CD14-positive monocyte (primary cell): Measurements from ENCODE around the gene VAV2. TPM values are rescaled to one million over a fixed set of nuclear protein-coding genes. Genes with fewer than 3 reads are reported as not detected.
"Not testable (repeated sequence)": the region's sequence is repeated elsewhere in the genome, so short reads cannot be mapped to it uniquely, and the experiment has no call there.

Experiments used
- DNase-seq, 3 donors: peaks; one replicate each; pipeline ENCODE4 v3.0.0-alpha.2; 2011 to 2022
- H2AFZ ChIP-seq: 2 replicates; pipeline ENCODE4 v1.6.0; 2012; ENCODE audit warnings: mild to moderate bottlenecking, low read depth, low read length, inconsistent platforms; ENCODE audit not compliant: insufficient read depth, poor library complexity, severe bottlenecking
- H3K27ac ChIP-seq, 2 donors: 1 replicate in 1 of 2; 2 replicates in 1 of 2; pipeline ENCODE4 v1.5.1; 2012 to 2013; ENCODE audit warnings: low read length in 2 of 2, control low read depth in 1 of 2, inconsistent platforms in 1 of 2, low read depth in 1 of 2, mild to moderate bottlenecking in 1 of 2
- H3K27me3 ChIP-seq, 2 donors: one replicate each; pipeline versions ENCODE4 v1.6.0 to v1.6.1; 2011 to 2013; ENCODE audit warnings: low read length in 2 of 2; ENCODE audit not compliant: control insufficient read depth in 2 of 2, insufficient read depth in 2 of 2
- H3K36me3 ChIP-seq, 2 donors: replicated peaks in 1 of 2; 1 replicate in 1 of 2; 2 replicates in 1 of 2; pipeline versions ENCODE4 v1.5.1 to v1.6.1; 2012 to 2013; ENCODE audit warnings: low read length in 2 of 2, control low read depth in 1 of 2, inconsistent platforms in 1 of 2, mild to moderate bottlenecking in 1 of 2; ENCODE audit not compliant: insufficient read depth in 2 of 2, control insufficient read depth in 1 of 2
- H3K4me1 ChIP-seq, 2 donors: 1 replicate in 1 of 2; 2 replicates in 1 of 2; pipeline versions ENCODE4 v1.5.1 to v1.6.1; 2012 to 2013; ENCODE audit warnings: low read length in 2 of 2, control low read depth in 1 of 2, inconsistent platforms in 1 of 2, mild to moderate bottlenecking in 1 of 2, moderate library complexity in 1 of 2; ENCODE audit not compliant: insufficient read depth in 2 of 2, control insufficient read depth in 1 of 2
- H3K4me2 ChIP-seq: replicated peaks from 2 replicates; pipeline ENCODE3; 2012; ENCODE audit warnings: low read length, moderate library complexity, mild to moderate bottlenecking; ENCODE audit not compliant: poor library complexity, severe bottlenecking; ENCODE audit errors: extremely low read depth
- H3K4me3 ChIP-seq, 3 experiments: fragments of 200-600 bp in 1 of 3; sonication (generic) in 1 of 3; replicated peaks in 1 of 3; 1 replicate in 2 of 3; 2 replicates in 1 of 3; pipeline ENCODE4 v1.5.1; 2011 to 2013; ENCODE audit warnings: low read length in 3 of 3, mild to moderate bottlenecking in 3 of 3, control low read depth in 2 of 3, low read depth in 2 of 3, inconsistent platforms in 1 of 3, moderate library complexity in 1 of 3
- H3K79me2 ChIP-seq: 2 replicates; pipeline ENCODE4 v1.6.0; 2012; ENCODE audit warnings: mild to moderate bottlenecking, control low read depth, inconsistent platforms, low read length, moderate library complexity; ENCODE audit not compliant: insufficient read depth
- H3K9ac ChIP-seq: 2 replicates; pipeline ENCODE4 v1.6.0; 2017; ENCODE audit warnings: low read length, mild to moderate bottlenecking; ENCODE audit not compliant: insufficient read depth, poor library complexity, severe bottlenecking
- H3K9me3 ChIP-seq, 2 donors: replicated peaks in 1 of 2; 1 replicate in 1 of 2; 2 replicates in 1 of 2; pipeline versions ENCODE4 v1.5.1 to v1.6.1; 2012 to 2013; ENCODE audit warnings: low read length in 2 of 2, control low read depth in 1 of 2; ENCODE audit not compliant: control insufficient read depth in 1 of 2, insufficient read depth in 1 of 2
- H4K20me1 ChIP-seq: 2 replicates; pipeline ENCODE4 v1.6.0; 2012; ENCODE audit warnings: mild to moderate bottlenecking, low read length, control low read depth, moderate library complexity; ENCODE audit not compliant: insufficient read depth
- H3K27ac Mint-ChIP-seq, 7 donors: one replicate each; pipeline ENCODE4 v1.8.0; 2020; ENCODE audit warnings: mild to moderate bottlenecking in 7 of 7, mixed read lengths in 7 of 7, moderate library complexity in 6 of 7, inconsistent platforms in 2 of 7
- H3K27me3 Mint-ChIP-seq, 3 donors: one replicate each; pipeline ENCODE4 v1.8.0; 2021 to 2022; ENCODE audit warnings: low read depth in 3 of 3, mild to moderate bottlenecking in 3 of 3, mixed read lengths in 3 of 3, moderate library complexity in 3 of 3, inconsistent platforms in 1 of 3
- H3K36me3 Mint-ChIP-seq, 2 donors: one replicate each; pipeline ENCODE4 v1.8.0; 2020; ENCODE audit warnings: mixed read lengths in 2 of 2, inconsistent platforms in 1 of 2, mild to moderate bottlenecking in 1 of 2
- H3K4me1 Mint-ChIP-seq: one replicate; pipeline ENCODE4 v1.8.0; 2020; ENCODE audit warnings: mild to moderate bottlenecking, mixed read lengths
- H3K4me3 Mint-ChIP-seq, 2 donors: one replicate each; pipeline ENCODE4 v1.8.0; 2020; ENCODE audit warnings: mild to moderate bottlenecking in 2 of 2, mixed read lengths in 2 of 2, moderate library complexity in 1 of 2
- H3K9me3 Mint-ChIP-seq, 7 donors: one replicate each; pipeline ENCODE4 v1.8.0; 2020 to 2022; ENCODE audit warnings: mixed read lengths in 7 of 7, mild to moderate bottlenecking in 6 of 7, moderate library complexity in 6 of 7, inconsistent platforms in 2 of 7
- CTCF ChIP-seq: fragments of 200-600 bp; IDR thresholded peaks from one replicate; pipeline ENCODE4 v1.8.0; 2022; ENCODE audit warnings: antibody characterized with exemption, mild to moderate bottlenecking
- WGBS: methylation state at CpG from one replicate; pipeline ENCODE4 v1.1.5; 2013; ENCODE audit warnings: missing lambda C conversion rate; ENCODE audit not compliant: insufficient coverage; 5-methylcytosine and 5-hydroxymethylcytosine counted together
- intact Hi-C, 2 donors: fragments of 100-400 bp; cut with micrococcal nuclease; formaldehyde crosslinking; loops; one replicate each; pipeline versions ENCODE4 v1.15.0 to v1.15.1; 2023
- polyA plus RNA-seq, 3 donors: library from polyadenylated mRNA; depleted of rRNA in 1 of 3; unstranded in 2 of 3; stranded (reverse) in 1 of 3; fragments of 300-500 nt in 2 of 3; fragments of >200 nt in 1 of 3; fragmentation: Illumina TruSeq in 2 of 3; gene quantifications; 1 replicate in 2 of 3; 2 replicates in 1 of 3; pipeline ENCODE4 v1.2.3, GENCODE V29; 2012 to 2021

VAV2 gene
- polyA plus RNA-seq, 3 donors = 2.3 to 13.6 (median 2.3) TPM

- Histone ChIP-seq H3K4me2 (no peak overlapping the region), H3K4me1 (no peaks in the 10 kb centered on the region), H3K27ac (no peak overlapping the region), H3K9me3 (peaks cover 11 to 19% of the 10 kb centered on the region in 2 donors), H3K36me3 (peaks cover 60 to 97% of the 10 kb centered on the region in 2 donors), H4K20me1 (no peaks in the 10 kb centered on the region), H3K27me3 (no peaks in the 10 kb centered on the region), H3K4me3 (no peak overlapping the region), H2AFZ (no peak overlapping the region), H3K79me2 (no peaks in the 10 kb centered on the region), H3K9ac (no peak overlapping the region)
- no peak for TF ChIP-seq CTCF
- peaks cover 68 to 86% of the 10 kb centered on the region in 2 donors for H3K36me3 Mint-ChIP-seq
- H3K27ac Mint-ChIP-seq = no peak overlapping the region
- intact Hi-C loops = no loop called here
- H3K4me3 Mint-ChIP-seq = no peak overlapping the region
- WGBS = 100% methylated on average over 1 of the region's 1 CpG
- peaks cover 0 to 5% (median 1%) of the 10 kb centered on the region in 3 donors for H3K27me3 Mint-ChIP-seq
- H3K4me1 Mint-ChIP-seq = no peaks in the 10 kb centered on the region
- no peak for DNase-seq
- peaks cover 15 to 22% (median 20%) of the 10 kb centered on the region in 7 donors for H3K9me3 Mint-ChIP-seq
Observed at GRCh38 chr9:133767625-133768024, 224.5 kb downstream of the VAV2 start.

DNA sequence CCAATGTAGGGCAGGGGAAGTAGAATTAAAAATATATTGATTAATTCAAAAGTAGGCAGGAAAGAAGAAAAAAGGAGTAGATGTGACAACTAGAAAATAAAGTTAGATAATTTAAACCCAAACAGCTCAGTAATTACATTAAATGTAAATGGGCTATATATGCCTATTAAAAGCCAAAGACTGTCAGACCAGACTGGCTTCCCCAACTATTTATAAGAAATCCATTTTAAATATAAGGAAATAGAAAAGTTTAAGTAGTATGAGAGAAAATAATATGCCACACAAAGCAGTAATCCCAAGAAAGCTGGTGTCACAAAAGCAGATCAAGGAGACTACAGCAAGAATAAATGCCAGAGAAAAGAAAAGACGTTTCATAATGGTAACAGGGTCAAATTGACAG is 225.1 kb downstream of the VAV2 start:
- no peaks in the 10 kb centered on the region for H3K4me1 Mint-ChIP-seq
- no peaks in the 10 kb centered on the region for H3K4me1 ChIP-seq
- intact Hi-C loops = no loop called here
- no peaks in the 10 kb centered on the region for H4K20me1 ChIP-seq
- WGBS = no CpG with 5 or more reads among the region's 1 CpG
- H3K27me3 Mint-ChIP-seq = peaks cover 0 to 5% (median 1%) of the 10 kb centered on the region in 3 donors
- TF ChIP-seq CTCF = no peak
- H3K27me3 ChIP-seq = no peaks in the 10 kb centered on the region
- no peak for DNase-seq
- no peak overlapping the region for H3K27ac Mint-ChIP-seq
- peaks cover 67 to 82% of the 10 kb centered on the region in 2 donors for H3K36me3 Mint-ChIP-seq
- H3K36me3 ChIP-seq = peaks cover 57 to 94% of the 10 kb centered on the region in 2 donors
- H3K4me2 ChIP-seq = no peak overlapping the region
- H2AFZ ChIP-seq = no peak overlapping the region
- no peak overlapping the region for H3K4me3 ChIP-seq
- H3K9me3 ChIP-seq = peaks cover 11 to 19% of the 10 kb centered on the region in 2 donors
- H3K27ac ChIP-seq = no peak overlapping the region
- peaks cover 15 to 22% (median 20%) of the 10 kb centered on the region in 7 donors for H3K9me3 Mint-ChIP-seq
- no peaks in the 10 kb centered on the region for H3K79me2 ChIP-seq
- no peak overlapping the region for H3K4me3 Mint-ChIP-seq
- no peak overlapping the region for H3K9ac ChIP-seq

GRCh38 chr9:133766234-133766633 is 225.9 kb downstream of the VAV2 start:
- H3K79me2 ChIP-seq, H3K4me2 ChIP-seq, H3K4me3 Mint-ChIP-seq, H3K4me1 ChIP-seq, H3K27me3 ChIP-seq, H3K4me3 ChIP-seq, H3K27me3 Mint-ChIP-seq, H3K4me1 Mint-ChIP-seq, H3K27ac Mint-ChIP-seq, DNase-seq, H2AFZ ChIP-seq, intact Hi-C loops, H3K27ac ChIP-seq, H4K20me1 ChIP-seq, H3K9ac ChIP-seq: not testable (repeated sequence)
- H3K36me3 Mint-ChIP-seq = peaks cover 68 to 82% of the 10 kb centered on the region in 2 donors
- WGBS = no CpG with 5 or more reads among the region's 3 CpGs
- Histone ChIP-seq H3K36me3 (peaks cover 50 to 92% of the 10 kb centered on the region in 2 donors), H3K9me3 (peaks cover 11 to 19% of the 10 kb centered on the region in 2 donors)
- H3K9me3 Mint-ChIP-seq = peaks cover 16 to 22% (median 20%) of the 10 kb centered on the region in 7 donors
